NCI-H774 (cell line): Measurements from ENCODE around the gene CHST5.
"Not testable (repeated sequence)": the region's sequence is repeated elsewhere in the genome, so short reads cannot be mapped to it uniquely, and the experiment has no call there.

Experiments used
- DNase-seq: peaks from one replicate; lab custom pipeline; 2025; lab: John Stamatoyannopoulos, UW

The CHST5 gene

GRCh38 chr16:75550211-75550662 lies 14.3 kb upstream of the CHST5 start:
- DNase-seq = no peak

- DNase-seq = not testable (repeated sequence)
These were observed 12.5 kb upstream of the CHST5 start for GRCh38 chr16:75548456-75548855.

- DNase-seq = no peak
These were observed 10.4 kb upstream of the CHST5 start for GRCh38 chr16:75546293-75546692.

- not testable (repeated sequence) for DNase-seq
These were observed 10.0 kb upstream of the CHST5 start for GRCh38 chr16:75545879-75546278.

DNA sequence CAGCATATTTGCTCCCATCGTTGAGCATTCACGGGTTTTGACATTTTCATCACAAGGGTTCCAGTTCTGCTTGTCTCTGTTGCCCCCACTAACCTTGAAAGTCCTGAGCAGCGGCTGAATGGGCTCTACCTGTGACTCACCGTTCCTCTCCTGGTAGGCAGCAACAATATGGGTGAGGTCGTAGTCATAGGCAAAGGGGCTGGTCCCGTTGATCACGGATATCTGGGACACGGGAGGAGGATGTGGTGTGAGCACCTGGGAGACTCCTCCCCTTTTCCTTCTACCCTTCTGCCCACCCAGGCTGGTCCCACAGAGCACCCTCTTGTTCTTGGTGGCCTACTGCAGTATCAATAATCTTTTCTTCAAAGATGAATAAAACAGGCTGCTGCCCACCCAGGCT lies 6.6 kb upstream of the CHST5 start:
- DNase-seq = not testable (repeated sequence)

- no peak for DNase-seq
These were observed 5.3 kb upstream of the CHST5 start for GRCh38 chr16:75541236-75541635.

DNA sequence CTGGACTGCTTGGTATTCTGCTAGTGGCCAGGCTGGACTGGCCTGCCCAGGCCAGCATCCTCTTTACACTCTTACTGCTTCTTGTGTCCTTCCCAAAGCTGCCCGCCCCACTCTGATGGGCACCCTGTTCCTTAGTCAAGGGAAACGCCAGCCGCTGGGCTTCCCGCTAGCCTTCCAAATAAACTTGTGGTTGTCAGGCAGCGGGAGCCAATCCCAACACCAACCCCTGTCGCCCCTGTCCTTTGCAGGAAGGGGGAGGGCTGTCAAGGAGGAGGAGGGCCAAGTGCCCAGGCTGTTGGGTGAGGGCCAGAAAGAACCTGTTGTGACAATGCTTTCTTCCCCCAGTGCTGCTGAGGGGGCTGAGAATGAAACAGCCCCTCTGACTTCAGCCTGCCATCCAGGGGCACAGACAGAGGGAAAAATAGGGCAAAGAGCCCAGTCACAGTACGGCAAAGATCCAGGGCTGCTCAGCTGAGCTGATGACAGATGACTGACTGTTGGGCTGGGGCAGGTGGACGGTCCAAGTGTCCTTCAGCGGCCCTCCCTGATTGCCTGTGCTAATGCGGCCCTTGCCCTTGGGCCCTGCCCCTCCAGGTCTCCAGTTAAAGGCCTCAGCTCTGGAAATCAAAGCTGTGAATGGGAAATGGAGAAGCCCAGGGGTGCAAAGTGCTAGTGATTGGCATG lies 3.1 kb upstream of the CHST5 start:
- DNase-seq = not testable (repeated sequence)

- no peak for DNase-seq
These were observed 1.9 kb upstream of the CHST5 start for GRCh38 chr16:75537776-75538175.

DNA sequence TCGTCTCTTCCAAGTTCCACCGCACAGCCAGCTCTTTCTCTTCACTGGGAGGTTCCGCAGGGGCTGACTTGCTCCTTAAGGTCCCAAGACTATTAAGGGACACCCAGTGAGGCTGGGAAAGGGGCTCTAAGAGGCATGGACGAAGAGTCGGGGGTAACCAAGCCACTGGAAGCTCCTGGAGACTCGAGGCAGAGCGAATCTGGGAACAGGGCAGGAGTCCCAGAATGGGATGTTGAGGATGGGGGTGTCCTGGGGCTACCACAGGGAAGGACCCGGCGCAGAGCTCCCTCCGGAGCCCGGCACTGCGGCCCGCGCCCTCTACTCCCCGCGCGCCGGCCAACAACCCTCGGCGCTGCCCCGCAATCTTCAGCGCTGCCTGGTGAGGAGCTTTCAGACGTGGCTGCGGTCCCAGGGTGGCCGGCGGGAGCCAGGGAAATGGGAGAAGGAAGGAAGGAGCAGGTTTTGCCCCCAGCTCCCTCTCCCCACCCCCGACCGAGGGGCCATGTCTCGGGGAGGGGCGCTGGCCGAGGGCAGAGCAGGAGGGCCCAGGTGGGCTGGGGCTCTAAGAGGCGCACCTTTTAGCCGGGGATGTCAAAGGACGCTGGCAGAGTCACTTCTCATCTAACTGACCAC lies 581 bp downstream of the CHST5 start:
- no peak for DNase-seq

DNA sequence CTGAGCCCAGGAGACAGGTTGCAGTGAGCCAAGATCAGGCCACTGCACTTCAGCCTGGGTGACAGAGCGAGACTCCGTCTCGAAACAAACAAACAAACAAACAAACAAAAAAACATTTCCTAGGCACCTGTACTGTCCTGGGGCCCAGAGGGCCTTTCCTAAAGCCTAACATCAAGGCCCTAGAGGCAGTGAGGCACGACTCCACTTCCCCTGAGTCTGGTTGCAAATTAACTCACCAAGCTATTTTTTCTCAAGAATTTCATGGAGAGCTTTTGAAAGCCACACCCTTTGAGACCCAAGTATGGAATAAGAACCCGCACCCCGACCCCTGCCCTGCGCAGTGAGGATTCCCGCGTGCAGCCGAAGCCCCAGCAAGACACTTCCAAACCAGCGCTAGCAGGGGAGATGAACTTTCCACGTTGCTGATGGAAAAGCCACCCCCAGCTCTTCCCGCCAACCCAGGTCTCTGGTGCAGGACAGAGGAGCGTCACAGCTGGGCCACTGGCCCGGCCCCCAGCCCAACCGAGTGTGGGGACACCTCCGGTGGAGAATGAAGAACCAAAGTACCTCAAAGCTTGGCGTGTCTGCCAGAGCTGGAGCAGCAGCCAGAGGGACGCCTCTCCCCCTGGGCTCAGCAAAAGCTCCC lies 1.2 kb downstream of the CHST5 start:
- no peak for DNase-seq

GRCh38 chr16:75532791-75533190 lies 3.1 kb downstream of the CHST5 start:
- DNase-seq = no peak

DNA sequence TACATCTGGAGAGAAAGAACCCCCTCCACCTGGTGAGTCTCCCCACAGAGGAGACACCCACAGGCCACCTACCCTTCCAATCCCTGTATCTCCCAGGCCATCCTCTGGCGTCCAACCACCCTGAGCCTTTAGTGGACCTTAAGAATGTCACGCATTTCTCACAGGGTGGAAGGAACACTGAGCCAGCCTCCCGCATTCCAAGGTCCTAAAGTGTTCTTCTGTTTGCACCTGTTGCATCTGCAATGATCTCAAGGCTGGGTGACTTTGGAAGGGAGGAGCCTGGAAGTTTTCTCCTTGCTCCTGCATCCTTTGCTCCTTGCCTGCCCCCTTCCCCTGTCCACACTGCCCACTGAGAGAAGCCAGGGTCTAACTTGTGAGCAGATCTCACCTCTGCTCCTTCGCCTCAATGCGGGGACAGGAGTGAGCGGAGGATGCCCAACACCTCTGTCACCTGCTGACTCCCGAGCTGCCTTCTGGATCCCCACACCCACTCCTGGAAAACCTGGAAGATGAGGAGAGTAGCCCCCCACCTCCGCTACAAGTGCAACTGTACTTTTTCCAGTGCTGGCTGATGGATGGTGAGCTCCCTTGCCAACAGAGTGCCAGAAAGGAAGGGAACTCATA lies 3.7 kb downstream of the CHST5 start:
- no peak for DNase-seq

DNA sequence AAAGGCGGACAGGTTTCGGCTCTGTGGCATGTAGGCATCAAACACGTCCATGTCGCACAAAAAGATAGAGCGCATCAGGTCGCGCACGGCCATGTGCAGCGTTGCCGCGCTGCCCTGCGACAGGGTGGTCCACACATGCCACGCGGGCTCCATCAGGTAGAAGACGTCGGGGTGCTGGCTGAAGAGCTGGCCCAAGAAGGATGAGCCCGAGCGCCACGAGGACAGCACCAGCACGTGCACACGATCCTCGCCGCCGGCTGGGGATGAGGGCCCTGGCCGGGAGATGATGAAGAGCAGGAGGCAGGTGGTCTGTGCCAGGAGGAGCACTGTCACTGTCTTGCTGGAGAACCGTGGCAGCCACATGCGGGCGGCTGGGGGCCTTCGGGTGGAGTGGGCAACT lies 5.9 kb downstream of the CHST5 start:
- no peak for DNase-seq

DNA sequence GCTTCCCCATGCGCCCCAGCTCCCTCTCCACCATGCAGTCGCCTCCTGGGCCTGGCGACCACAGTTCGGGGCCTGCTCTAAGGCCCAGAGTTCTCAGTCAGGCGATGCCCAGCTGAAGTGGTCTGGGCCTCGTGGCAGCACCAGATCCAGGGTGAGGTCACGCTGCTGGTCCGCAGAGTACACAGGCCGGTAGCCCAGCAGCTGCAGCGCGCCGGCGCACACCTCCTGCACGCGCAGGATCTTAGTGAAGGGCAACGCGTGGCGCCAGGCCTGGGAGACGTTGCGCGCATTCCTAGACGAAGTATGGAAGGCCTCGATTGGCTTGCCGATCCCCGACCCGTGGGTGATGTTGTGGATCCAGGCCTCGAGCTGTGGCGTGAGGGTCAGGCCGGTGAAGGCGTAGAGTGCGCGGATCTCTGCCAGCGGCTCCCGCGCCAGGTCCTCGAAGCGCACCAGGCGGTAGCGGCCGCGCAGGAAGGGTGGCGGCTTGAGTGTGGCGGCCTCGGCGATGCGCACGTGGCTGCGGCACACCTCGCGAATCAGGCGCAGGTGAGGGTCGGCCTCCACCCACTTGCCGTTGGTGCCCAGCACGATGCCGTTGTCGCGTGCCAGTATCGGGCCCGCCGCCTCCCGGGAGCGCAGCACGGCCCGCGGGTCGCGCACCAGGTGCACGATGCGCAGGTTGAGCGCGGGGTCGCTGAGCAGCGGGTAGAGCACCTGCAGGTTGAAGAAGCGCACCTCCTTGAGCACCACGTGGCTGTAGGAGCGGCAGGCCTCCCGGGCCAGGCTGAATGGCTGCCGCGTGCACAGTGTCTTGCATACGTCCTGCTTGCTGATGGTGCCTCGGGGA lies 6.6 kb downstream of the CHST5 start:
- DNase-seq = no peak

GRCh38 chr16:75527825-75528299 lies 8.0 kb downstream of the CHST5 start:
- no peak for DNase-seq

- no peak for DNase-seq
These were observed 9.7 kb downstream of the CHST5 start for GRCh38 chr16:75526032-75526790.

DNA sequence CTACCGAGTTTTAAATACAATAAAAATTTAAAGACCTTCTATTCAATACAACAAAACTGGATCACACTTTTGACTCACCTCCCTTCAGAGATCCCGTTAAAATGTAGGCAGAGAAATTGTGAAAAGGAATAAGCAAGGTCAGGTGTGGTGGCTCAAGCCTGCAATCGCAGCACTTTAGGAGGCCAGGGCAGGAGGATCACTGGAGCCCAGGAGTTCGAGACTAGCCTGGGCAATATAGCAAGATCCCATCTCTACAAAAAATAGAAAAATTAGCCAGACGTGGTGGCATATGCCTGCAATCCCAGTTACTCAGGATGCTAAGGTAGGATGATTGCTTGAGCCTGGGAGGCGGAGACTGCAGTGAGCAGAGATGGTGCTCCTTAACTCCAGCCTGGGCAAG lies 16.7 kb downstream of the CHST5 start:
- no peak for DNase-seq

DNA sequence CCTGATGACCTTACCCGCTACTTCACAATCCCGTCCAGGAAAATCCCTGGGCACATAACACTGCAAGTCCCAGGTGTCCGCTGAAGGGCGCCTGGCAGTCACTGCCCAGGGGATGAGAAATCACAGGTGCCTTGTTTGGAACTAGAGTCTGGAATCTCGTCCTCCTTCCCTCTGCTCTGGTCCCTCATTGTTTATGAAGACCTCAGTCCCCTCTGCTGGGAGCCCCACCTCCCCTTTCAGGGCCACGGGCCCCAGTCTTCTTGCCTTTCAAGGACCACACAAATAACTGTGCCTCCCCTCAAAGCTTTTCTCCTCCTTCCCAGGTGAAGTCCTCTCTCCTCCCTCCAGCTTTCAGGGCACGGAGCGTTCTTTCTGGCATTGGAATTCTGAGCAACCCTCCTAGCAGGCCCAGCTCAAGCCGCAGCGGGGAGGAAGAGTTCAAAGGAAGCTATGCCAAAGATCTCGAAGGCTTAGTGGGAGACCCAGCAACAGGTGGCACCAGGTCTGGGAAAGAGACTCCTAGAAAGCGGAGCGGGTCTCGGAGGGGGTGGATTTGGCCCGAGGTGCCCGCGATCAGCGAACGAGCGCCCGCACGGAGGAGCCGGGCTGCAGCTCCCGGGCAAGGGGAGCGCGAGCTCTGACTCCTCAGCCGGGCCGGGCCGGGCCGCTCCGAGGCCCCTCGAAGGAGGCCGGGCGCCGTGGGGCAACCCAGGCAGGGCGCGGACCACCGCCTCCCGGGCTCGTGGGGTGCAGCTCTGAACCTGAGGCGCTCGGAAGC lies 19.5 kb downstream of the CHST5 start:
- not testable (repeated sequence) for DNase-seq

GRCh38 chr16:75514296-75514695 lies 21.6 kb downstream of the CHST5 start:
- DNase-seq = no peak

DNA sequence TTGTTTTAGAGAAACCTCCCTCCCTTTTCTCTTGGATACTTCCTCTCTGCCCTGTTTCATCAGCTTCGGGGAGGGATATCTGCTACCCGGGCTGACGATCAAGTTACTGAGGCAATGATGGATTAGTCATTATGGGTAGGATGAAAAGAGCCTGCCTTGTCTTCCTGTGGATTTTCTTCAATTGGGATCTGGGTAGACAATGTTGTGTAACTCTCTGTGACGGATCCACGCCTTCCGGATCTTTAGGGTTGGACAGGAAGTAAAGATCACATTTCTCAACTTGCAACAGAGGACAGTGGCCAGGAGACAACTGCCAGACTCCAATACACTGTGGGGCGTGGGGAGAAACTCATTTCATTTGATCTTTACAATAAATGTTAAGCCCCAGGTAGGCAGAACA lies 29.3 kb downstream of the CHST5 start:
- no peak for DNase-seq
